Lower lobe of right lung (tissue), 2 donors: ENCODE results near the gene SLC6A3. TPM values are rescaled to one million over a fixed set of nuclear protein-coding genes. Genes with fewer than 3 reads are reported as not detected.

Experiments
- ATAC-seq, 2 donors: fragments of 200-7000 bp; cut with Tn5 transposase; one replicate each; pipeline ENCODE4 v1.9.1; 2020 to 2022; ENCODE audit warnings: mild to moderate bottlenecking in 2 of 2, moderate library complexity in 2 of 2
- DNase-seq: peaks from one replicate; pipeline ENCODE4 v3.0.0-alpha.2; 2020
- H3K27ac ChIP-seq: fragments of 200-600 bp; one replicate; pipeline ENCODE4 v1.8.0; 2022
- H3K27me3 ChIP-seq: fragments of 200-600 bp; one replicate; pipeline ENCODE4 v1.8.0; 2022; ENCODE audit warnings: low read depth
- H3K36me3 ChIP-seq: fragments of 200-600 bp; one replicate; pipeline ENCODE4 v1.8.0; 2022; ENCODE audit warnings: mild to moderate bottlenecking
- H3K4me1 ChIP-seq: fragments of 200-600 bp; one replicate; pipeline ENCODE4 v1.8.0; 2022
- H3K4me3 ChIP-seq: fragments of 200-600 bp; one replicate; pipeline ENCODE4 v1.8.0; 2022; ENCODE audit warnings: mild to moderate bottlenecking
- H3K9me3 ChIP-seq: fragments of 200-600 bp; one replicate; pipeline ENCODE4 v1.8.0; 2022
- intact Hi-C: fragments of 100-400 bp; cut with DNase I; formaldehyde crosslinking; loops from one replicate; pipeline ENCODE4 v1.11.0; 2022
- total RNA-seq: library from RNA; stranded (reverse); fragmentation: NEBNext Ultra II Directional; extraction: Animal tissue kit (Norgen Biotek cat#: 25700); gene quantifications from one replicate; pipeline ENCODE4 v1.2.1, GENCODE V29; 2021
- TF ChIP-seq, protein P1 (sequence below): fragments of 200-600 bp; IDR thresholded peaks from one replicate; pipeline ENCODE4 v1.8.0; 2022; ENCODE audit warnings: antibody characterized with exemption, mild to moderate bottlenecking
- donor health status: DM: no; HTN: yes; CAD: no; lungs with severe emphysema.

SLC6A3 gene
- total RNA-seq, 1 donor from 2014 or later = 0.12 TPM

DNA sequence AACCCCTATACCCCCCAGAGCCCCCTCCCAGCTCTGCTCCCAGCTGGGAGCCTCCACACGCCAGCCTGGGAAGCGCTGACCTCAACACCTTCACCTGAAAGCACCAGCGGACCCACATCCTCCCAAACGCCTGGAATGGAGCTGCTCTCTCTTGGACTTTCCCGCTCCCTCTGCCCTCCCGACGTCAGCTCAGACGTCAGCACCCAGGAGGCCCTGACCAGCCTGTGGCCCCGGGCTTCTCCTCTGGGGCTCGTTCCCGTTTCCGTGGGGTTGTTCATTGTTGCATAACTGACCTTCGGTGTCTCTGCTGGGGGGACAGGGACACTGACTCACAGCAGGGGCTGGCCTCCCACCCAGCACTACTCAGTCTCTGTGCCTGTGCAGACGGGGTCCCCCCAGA, 35.0 kb upstream of the SLC6A3 start:
- Histone ChIP-seq H3K36me3 (peaks cover 79% of the 10 kb centered on the region), H3K27me3 (no peaks in the 10 kb centered on the region), H3K4me3 (no peak overlapping the region), H3K4me1 (peaks cover 9% of the 10 kb centered on the region), H3K9me3 (no peaks in the 10 kb centered on the region), H3K27ac (peak overlapping the region; percentile 31)
- intact Hi-C loops = no loop called here
- peak; percentile 81 for DNase-seq
- ATAC-seq = peak; percentile 62 to 70
- TF ChIP-seq, protein P1, sequence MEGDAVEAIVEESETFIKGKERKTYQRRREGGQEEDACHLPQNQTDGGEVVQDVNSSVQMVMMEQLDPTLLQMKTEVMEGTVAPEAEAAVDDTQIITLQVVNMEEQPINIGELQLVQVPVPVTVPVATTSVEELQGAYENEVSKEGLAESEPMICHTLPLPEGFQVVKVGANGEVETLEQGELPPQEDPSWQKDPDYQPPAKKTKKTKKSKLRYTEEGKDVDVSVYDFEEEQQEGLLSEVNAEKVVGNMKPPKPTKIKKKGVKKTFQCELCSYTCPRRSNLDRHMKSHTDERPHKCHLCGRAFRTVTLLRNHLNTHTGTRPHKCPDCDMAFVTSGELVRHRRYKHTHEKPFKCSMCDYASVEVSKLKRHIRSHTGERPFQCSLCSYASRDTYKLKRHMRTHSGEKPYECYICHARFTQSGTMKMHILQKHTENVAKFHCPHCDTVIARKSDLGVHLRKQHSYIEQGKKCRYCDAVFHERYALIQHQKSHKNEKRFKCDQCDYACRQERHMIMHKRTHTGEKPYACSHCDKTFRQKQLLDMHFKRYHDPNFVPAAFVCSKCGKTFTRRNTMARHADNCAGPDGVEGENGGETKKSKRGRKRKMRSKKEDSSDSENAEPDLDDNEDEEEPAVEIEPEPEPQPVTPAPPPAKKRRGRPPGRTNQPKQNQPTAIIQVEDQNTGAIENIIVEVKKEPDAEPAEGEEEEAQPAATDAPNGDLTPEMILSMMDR = no peak

DNA sequence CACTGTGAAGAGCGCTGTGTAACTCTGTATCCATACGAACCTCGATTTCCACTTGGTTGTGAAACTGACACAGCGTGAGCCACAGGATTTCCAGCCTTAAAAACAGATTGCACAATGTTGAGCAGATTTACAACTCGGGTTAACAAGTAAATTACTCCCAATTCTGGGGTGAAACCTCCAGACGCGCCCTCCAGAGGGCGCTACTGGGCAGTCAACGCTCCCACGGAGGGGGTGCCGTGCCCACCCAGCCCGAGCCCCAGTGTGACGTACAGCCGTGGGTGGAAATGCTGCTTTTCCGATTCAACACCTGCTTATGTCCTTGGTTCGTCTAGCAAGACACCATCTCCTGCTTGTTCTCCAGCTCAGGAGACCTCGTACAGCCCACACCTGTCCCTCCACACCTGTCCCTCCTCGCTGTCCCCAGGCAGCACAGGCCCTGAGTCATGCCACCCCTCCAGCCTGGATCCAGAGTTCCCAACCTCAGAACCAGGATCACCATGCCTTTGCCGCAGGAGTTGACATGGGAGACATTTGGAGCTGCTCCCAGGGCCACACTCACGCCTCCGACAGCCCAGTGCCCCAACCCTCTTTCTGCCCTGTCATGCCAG, 34.4 kb upstream of the SLC6A3 start:
- Histone ChIP-seq H3K4me1 (peaks cover 9% of the 10 kb centered on the region), H3K36me3 (peaks cover 79% of the 10 kb centered on the region), H3K27ac (peak overlapping the region; percentile 31), H3K9me3 (no peaks in the 10 kb centered on the region), H3K4me3 (no peak overlapping the region), H3K27me3 (no peaks in the 10 kb centered on the region)
- TF ChIP-seq, protein P1 = peak; percentile 63
- peak; percentile 65 for DNase-seq
- intact Hi-C loops = no loop called here
- ATAC-seq = peak; percentile 54 to 65

DNA sequence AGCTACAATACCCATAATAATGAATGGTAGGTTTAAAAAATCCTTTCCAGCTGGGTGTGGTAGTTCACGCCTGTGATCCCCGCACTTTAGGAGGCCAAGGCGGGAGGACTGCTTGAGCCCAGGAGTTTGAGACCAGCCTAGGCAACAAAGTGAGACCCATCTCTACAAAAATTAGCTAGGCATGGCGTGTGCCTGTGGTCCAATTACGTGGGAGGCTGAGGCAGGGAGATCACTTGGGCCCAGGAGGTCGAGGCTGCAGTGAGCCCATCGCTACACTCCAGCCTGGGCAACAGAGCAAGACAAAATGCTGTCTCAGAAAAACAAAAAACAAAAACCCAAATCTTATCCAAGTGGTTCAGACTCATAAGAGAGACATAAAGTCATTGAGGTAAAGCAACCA, 33.8 kb upstream of the SLC6A3 start:
- no peaks in the 10 kb centered on the region for H3K9me3 ChIP-seq
- intact Hi-C loops = no loop called here
- H3K27me3 ChIP-seq = no peaks in the 10 kb centered on the region
- peaks cover 9% of the 10 kb centered on the region for H3K4me1 ChIP-seq
- H3K36me3 ChIP-seq = peaks cover 81% of the 10 kb centered on the region
- H3K27ac ChIP-seq = peak overlapping the region; percentile 31
- DNase-seq (no peak), ATAC-seq (no peak)
- no peak overlapping the region for H3K4me3 ChIP-seq
- TF ChIP-seq, protein P1 = no peak

DNA sequence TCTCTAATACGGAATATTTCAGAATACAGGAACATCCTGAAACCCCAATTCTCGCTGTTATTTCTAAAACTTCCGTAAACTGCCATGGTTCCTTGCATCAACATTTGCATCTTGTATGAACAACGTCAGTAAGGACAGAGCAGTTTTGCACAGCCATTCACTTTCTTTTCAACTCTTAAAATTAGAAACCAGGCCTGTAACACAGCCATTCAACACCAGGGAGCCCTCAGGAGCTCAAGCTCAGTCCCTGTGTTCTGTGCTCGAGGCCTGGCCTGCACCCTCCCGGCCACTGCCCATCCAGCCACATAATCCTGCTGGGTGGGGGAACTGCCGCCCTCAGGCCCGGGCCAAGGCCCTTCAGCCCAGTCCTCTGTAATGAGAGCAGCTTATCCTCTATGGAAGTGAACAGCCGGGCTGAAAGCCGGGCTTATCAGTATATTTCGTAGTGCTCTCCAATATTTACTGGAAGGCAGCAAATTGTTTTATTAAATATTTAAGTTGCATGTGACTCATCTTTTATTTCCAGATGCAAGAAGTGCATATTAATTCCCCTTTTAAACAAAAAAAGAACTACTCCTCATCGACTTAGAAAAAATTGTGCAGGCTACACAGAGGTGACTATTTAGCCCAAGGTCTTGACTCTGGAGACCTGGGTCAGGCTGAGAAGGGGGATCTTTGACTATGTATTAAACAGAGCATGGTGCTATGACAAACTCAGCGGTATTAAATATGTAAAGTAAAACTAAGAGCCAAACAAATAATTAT, 33.2 kb upstream of the SLC6A3 start:
- H3K4me1 ChIP-seq = peaks cover 9% of the 10 kb centered on the region
- no peaks in the 10 kb centered on the region for H3K27me3 ChIP-seq
- no peak for ATAC-seq
- DNase-seq = no peak
- peak overlapping the region; percentile 31 for H3K27ac ChIP-seq
- H3K9me3 ChIP-seq = no peaks in the 10 kb centered on the region
- TF ChIP-seq, protein P1 = no peak
- H3K36me3 ChIP-seq = peaks cover 82% of the 10 kb centered on the region
- no peak overlapping the region for H3K4me3 ChIP-seq
- intact Hi-C loops = no loop called here

DNA sequence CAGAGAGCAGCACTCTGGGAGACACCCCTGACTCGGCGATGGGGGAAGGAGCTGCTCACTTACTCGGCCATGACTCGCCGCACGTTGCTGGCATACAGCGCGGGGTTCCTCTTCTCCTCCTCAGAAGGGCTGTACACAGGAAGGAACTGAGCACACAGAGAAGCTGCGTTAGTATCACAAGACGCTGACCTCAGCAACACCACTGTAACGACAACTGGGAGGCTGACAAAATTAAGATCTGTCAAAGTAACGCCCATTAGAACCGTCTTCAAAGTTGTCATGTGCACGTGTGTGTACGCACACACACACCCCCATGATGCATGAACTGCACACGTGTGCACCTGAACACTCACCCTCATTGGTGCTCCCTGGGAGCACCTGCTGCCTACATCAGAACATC, 32.1 kb upstream of the SLC6A3 start:
- Histone ChIP-seq H3K4me1 (peaks cover 9% of the 10 kb centered on the region), H3K27me3 (no peaks in the 10 kb centered on the region), H3K27ac (no peak overlapping the region), H3K4me3 (no peak overlapping the region), H3K36me3 (peaks cover 85% of the 10 kb centered on the region), H3K9me3 (no peaks in the 10 kb centered on the region)
- intact Hi-C loops = no loop called here
- TF ChIP-seq, protein P1 = no peak
- ATAC-seq = peak; percentile 51 to 73
- peak; percentile 85 for DNase-seq
